OCI-M1 (cell line): ENCODE results near the gene DROSHA.
A peak's percentile ranks its signal among the peaks of the same experiment; 100 is the strongest.
"Not testable (repeated sequence)": the region's sequence is repeated elsewhere in the genome, so short reads cannot be mapped to it uniquely, and the experiment has no call there.

Experiments
- DNase-seq: peaks from one replicate; lab custom pipeline; 2025; lab: John Stamatoyannopoulos, UW

The DROSHA gene

DNA sequence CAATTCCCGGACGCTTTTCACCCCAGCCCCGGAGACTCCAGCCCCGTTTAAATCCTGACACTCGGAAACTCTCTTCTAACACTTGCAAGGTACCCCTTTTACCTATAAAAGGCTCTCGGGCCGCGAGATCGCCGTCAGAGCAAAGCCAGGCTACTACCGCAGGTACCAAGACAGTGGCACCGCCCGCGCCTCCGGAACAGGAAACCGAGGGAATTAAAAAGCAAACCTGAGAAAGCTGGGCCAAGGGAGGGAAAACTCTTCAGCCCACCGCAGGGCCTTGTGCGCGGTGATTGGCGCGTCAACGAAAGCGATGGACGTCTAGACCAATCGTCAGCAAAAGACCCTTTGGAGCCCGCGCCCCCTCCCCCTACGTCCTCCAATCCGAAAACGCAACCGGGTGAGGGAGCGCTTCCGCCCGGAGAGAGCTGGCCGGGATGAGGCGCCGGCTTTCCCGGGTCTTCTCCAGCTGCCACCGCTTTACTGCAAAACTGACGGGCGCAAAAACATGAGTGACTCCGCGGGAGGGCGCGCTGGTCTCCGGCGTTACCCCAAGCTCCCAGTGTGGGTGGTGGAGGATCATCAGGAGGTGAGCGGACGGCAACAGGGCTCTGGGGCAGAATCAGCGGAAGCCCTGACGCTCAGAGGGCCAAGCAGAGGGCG, at the start of gene DROSHA, which contains the start of gene C5orf22:
TSS of gene DROSHA (minus strand) at position 206 of the 660 bp plus-strand sequence. CDS start 3,034 bp downstream, outside the sequence.
TSS of gene C5orf22 (plus strand) at position 414 of the 660 bp plus-strand sequence. CDS start at position 506, 92 bp downstream.
- peak; percentile 97 for DNase-seq

- DNase-seq: no peak
Observed at GRCh38 chr5:31579558-31579957, 47.7 kb upstream of the DROSHA start.

DNA sequence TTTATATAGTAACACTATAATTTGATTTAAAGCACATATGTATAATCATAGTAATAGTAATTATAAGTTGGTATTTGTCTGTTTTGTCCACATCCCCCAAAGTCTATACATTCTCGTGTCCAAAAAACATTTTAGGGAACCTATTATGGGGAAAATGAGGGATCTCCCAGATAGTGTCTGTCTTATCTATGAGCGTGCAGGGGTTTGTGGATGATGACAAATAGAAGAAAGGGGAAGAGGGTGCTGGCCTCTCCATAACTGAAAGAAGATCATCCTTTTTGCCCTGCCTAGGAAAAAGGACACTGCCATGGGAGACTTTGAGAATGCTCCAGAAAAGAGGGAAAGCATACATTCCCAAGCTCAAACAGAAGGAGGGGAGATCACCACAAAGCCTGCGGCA, 45.5 kb upstream of the DROSHA start:
- DNase-seq: peak; percentile 48

DNA sequence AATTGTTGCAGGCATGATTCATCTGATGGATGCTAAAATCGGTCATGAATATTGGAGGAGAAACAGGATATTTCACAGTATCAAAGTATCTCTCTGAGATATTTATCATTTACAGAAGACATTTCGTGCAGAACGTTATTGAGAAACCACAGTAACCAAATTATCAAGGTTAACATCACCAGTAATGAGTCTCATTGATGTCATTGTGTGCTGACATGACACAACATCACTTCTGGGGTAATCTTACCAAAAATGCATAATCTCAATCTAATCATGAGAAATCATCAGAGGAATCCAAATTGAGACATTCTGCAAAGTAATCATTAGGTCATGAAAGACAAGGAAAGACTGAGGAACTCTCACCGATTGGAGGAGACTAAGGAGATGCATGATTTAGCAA, 42.9 kb upstream of the DROSHA start:
- DNase-seq: no peak

GRCh38 chr5:31573494-31574142, 41.7 kb upstream of the DROSHA start:
- no peak for DNase-seq

DNA sequence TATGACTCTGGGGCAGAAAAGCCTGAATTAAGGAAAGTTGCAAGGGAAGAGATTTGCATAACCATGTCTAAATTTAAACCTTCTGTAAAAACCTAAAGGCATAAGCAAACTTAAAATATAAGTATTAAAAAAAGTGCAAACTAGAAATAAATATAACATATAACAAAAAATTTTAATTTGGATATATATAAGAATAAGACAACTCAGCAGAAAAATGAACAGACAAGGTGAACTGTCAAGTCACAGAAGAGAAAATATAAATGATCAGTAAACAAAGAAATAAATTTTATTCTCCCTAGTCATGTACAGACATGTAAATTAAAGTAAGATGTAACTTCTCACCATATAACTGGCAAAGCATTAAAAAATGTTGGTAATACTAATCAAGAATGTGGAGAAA, 37.2 kb upstream of the DROSHA start:
- no peak for DNase-seq

DNA sequence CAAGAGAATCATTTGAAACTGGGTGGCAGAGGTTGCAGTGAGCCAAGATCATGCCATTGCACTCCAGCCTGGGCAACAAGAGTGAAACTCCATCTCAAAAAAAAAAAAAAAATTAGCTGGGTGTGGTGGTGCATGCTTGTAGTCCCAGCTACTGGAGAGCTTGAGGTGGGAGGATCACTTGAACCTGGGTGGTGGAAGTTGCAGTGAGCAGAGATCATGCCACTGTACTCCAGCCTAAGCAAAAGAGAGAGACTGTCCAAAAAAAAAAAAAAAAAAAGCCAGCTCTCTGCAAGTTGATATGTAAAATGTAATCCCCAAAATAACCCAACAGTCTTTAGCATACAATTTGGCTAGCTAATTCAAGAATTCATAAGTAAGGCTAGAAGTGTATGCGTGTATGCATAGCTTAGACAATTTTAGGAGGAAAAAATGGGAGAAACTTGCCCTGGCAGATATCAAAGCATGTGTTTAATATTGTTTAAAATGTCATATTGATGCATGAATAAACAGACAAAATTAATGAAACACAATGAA, 36.5 kb upstream of the DROSHA start:
- no peak for DNase-seq

- DNase-seq: not testable (repeated sequence)
Observed at GRCh38 chr5:31566362-31566761, 34.5 kb upstream of the DROSHA start.

- peak; percentile 80 for DNase-seq
Observed at GRCh38 chr5:31563216-31563615, 31.3 kb upstream of the DROSHA start.

DNA sequence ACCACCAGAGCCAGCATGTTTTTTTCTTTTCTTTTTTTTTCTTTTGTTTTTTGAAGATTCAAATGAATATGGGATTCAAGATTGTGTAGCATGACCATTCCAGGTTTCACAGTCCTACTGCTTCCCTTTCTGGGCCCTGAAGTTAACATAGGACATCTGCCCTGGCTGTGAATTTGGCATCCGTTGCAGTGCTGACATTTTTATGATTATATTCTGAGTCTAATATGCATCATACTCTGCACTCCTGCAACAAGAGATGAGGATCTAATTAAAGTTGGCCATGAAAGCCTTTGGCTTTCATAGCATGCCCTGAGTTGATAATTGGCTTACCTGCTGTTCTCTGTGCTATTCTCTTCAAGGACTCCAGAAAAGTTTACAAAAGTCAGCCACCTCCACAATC, 30.1 kb upstream of the DROSHA start:
- DNase-seq: no peak

GRCh38 chr5:31559942-31560341, 28.0 kb upstream of the DROSHA start:
- DNase-seq: no peak

DNA sequence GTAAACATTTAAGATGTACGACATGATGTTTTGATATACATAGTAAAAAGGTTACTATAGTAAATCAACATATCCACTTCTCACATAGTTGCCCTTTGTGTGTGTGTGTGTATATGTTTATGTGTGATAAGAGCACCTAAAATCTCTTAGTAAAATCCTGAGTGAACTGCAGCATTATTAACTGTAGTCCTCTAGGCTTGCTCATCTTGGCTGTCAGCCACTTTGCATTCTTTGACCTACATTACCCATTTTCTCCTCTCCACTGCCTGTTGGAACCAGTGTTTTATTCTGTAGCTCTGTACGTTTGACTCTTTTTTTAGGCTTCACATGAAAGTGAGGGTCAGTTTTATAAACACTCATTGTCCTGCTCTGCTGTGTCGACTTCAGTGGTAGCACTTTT, 24.6 kb upstream of the DROSHA start:
- no peak for DNase-seq

GRCh38 chr5:31554552-31554951, 22.7 kb upstream of the DROSHA start:
- no peak for DNase-seq

GRCh38 chr5:31553863-31554262, 22.0 kb upstream of the DROSHA start:
- DNase-seq: no peak

- no peak for DNase-seq
Observed at GRCh38 chr5:31551878-31552277, 20.0 kb upstream of the DROSHA start.

DNA sequence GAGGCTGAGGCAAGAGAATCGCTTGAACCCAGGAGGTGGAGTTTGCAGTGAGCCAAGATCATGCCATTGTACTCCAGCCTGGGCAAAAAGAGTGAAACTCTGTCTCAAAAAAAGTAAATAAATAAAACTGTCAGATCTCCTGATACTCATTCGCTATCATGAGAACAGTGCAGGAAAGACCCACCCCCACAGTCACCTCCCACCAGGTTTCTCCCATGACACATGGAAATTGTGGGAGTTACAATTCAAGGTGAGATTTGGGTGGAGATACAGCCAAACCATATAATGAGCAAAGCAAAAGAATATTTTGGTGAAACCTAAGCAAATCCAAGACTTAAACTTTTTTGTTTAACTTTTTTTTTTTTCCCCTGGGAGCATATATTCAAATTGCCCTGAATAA, 17.2 kb upstream of the DROSHA start:
- DNase-seq: not testable (repeated sequence)

GRCh38 chr5:31537851-31538250, 6.0 kb upstream of the DROSHA start:
- no peak for DNase-seq

- DNase-seq: no peak
Observed at GRCh38 chr5:31537349-31537748, 5.5 kb upstream of the DROSHA start.

DNA sequence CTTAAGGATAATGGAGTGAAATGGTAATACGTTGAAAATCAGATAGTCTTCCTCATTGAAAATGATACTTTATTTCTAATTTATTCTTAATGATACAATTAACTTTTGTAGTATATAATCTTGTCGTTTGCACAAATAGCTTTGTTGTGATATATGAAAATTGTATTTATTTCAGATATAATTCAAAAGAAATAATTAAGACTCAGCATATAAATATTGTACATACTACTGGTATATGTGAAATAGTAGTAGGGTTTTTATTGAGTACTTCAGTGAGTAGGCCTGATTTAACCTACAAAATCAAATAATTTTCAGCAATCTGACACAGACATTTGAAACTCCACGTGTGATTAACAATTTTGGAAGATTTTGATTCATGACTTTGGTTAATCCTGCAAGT, 5.0 kb upstream of the DROSHA start:
- DNase-seq: no peak

GRCh38 chr5:31534527-31535046, 2.7 kb upstream of the DROSHA start:
- DNase-seq: no peak

DNA sequence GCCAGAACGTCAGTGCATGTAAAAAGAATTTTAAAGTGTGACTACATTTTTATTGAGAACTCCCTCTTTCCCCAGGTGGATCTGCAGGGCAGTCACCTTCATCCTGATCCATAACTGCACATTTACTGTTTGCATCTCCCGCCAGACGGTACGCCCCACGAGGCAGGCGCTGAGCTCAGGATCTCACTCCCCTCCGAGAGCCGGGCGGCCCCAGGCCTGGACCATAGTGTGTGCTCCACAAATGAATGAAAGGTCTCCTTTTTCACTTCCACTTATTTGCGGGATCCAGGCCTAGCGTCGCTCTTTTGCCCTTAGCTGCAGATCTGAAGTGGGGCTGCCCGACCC, 378 bp downstream of the DROSHA start:
- DNase-seq: peak; percentile 61

DNA sequence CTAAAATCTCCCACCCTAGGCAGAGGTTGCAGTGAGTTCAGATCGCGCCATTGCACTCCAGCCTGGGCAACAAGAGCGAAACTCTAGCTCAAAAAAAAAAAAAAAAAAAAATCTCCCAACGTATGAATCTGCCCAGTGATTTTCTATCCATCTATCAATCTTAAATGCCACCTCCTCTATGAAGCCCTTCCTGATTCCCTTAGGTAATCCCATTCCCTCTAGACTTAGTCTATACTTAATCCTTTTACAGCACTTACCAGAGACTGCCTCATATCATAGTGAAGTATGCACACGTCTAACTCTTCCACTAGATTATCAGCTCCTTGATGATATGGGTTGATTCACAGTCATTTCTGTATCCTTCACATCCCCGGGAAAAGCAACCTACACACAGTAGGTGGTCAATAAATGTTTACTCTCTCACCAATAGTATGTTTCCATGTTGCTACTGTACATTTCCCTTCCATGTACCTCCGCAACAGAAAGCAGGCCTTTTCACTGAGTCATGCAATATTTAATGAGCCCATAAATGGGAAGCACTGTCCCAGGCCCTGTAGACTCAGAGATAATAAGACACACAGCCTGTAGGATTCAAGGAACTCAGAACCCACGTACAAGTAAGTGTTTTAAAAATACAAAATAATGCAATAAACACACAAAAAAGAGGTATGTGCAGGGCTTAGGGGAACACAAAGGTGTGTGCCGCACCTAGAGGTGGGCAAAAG, 1.2 kb downstream of the DROSHA start:
- DNase-seq: peak; percentile 14

DNA sequence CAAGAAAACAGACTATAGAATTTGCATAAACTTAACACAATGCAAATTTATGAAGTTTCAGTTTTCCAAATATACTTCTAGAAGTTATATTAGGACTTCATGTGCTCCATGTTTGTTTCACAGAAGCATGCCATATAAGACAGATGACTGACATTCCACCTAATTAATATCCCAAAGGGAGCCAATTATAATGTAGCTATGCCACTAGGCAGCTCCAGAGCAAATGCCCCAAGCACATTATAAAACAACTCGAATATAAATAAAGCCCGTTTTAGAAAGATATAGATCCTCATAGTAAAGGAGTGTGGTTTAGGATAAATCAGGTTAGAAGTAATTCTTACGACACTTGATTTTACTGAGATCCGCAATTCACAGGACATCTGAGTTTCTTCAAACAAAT, 8.9 kb downstream of the DROSHA start:
- no peak for DNase-seq
